H1 (cell line): ENCODE results near the gene SP7. TPM values are rescaled to one million over a fixed set of nuclear protein-coding genes. Genes with fewer than 3 reads are reported as not detected.
A peak's percentile ranks its signal among the peaks of the same experiment; 100 is the strongest.

Experiments used
- CTCF ChIA-PET: fragments of 300-600 bp; sonication (Branson Sonifier 250); formaldehyde crosslinking; loops from one replicate; lab custom pipeline; 2021; ENCODE audit not compliant: partially characterized antibody; lab: Charles Lee
- POLR2A ChIA-PET: fragments of 300-600 bp; sonication (Branson Sonifier 250); formaldehyde crosslinking; loops from one replicate; lab custom pipeline; 2021; ENCODE audit warnings: inconsistent platforms; ENCODE audit not compliant: partially characterized antibody; lab: Charles Lee
- DNase-seq, 2 experiments: peaks; one replicate each; pipeline versions ENCODE4 v3.0.0 to v3.0.0-alpha.2; 2010 to 2022; ENCODE audit warnings: low spot score in 2 of 2, low read depth in 1 of 2, mixed read lengths in 1 of 2
- FAIRE-seq: peaks from 2 replicates; lab custom pipeline; 2011; peaks lifted over from hg19 to GRCh38; lab: Jason Lieb, UNC
- H2AFZ ChIP-seq: 2 replicates; pipeline ENCODE4 v1.8.1; 2012; ENCODE audit warnings: low read length, inconsistent platforms
- H2AK5ac ChIP-seq: 2 replicates; pipeline ENCODE4 v1.6.1; 2013; ENCODE audit warnings: low read depth, low read length
- H2BK120ac ChIP-seq: replicated peaks from 2 replicates; pipeline ENCODE3; 2013; ENCODE audit warnings: low read depth, low read length, inconsistent platforms
- H2BK12ac ChIP-seq: 2 replicates; pipeline ENCODE4 v1.6.1; 2013; ENCODE audit warnings: low read depth, low read length
- H2BK15ac ChIP-seq: 2 replicates; pipeline ENCODE4 v1.6.1; 2013; ENCODE audit warnings: low read length
- H2BK20ac ChIP-seq: 2 replicates; pipeline ENCODE4 v1.6.1; 2013; ENCODE audit warnings: low read length
- H2BK5ac ChIP-seq: 2 replicates; pipeline ENCODE4 v1.6.1; 2013; ENCODE audit warnings: low read depth, low read length
- H3K14ac ChIP-seq: 2 replicates; pipeline ENCODE4 v1.6.1; 2013; ENCODE audit warnings: inconsistent platforms; ENCODE audit not compliant: insufficient read length
- H3K18ac ChIP-seq: 2 replicates; pipeline ENCODE4 v1.6.1; 2013; ENCODE audit warnings: low read length; ENCODE audit errors: extremely low read depth
- H3K23ac ChIP-seq: 2 replicates; pipeline ENCODE4 v1.6.1; 2013; ENCODE audit warnings: inconsistent platforms; ENCODE audit not compliant: insufficient read length
- H3K23me2 ChIP-seq: 2 replicates; pipeline ENCODE4 v1.6.1; 2013; ENCODE audit warnings: low read depth, low read length
- H3K27ac ChIP-seq: 2 replicates; pipeline ENCODE4 v1.6.1; 2011; ENCODE audit warnings: low read depth, low read length, inconsistent platforms
- H3K27me3 ChIP-seq, 4 experiments: replicated peaks in 1 of 4; 1 replicate in 1 of 4; 2 replicates in 3 of 4; pipeline versions ENCODE4 v1.6.1 to v1.8.1; 2011 to 2013; ENCODE audit warnings: low read length in 3 of 4, mild to moderate bottlenecking in 3 of 4, inconsistent platforms in 2 of 4, mixed read lengths in 2 of 4, moderate library complexity in 1 of 4; ENCODE audit not compliant: control insufficient read depth in 3 of 4, insufficient read depth in 3 of 4; ENCODE audit errors: extremely low read depth in 1 of 4
- H3K36me3 ChIP-seq, 4 experiments: 2 replicates each; pipeline versions ENCODE4 v1.6.1 to v1.8.1; 2011 to 2013; ENCODE audit warnings: mild to moderate bottlenecking in 4 of 4, low read length in 3 of 4, moderate library complexity in 2 of 4, control low read depth in 1 of 4, inconsistent platforms in 1 of 4; ENCODE audit not compliant: insufficient read depth in 4 of 4, control insufficient read depth in 2 of 4
- H3K4ac ChIP-seq: replicated peaks from 2 replicates; pipeline ENCODE3; 2013; ENCODE audit warnings: low read length, low read depth, mixed read lengths, inconsistent platforms; ENCODE audit not compliant: insufficient read length
- H3K4me1 ChIP-seq, 4 experiments: replicated peaks in 1 of 4; 1 replicate in 1 of 4; 2 replicates in 3 of 4; pipeline versions ENCODE4 v1.6.1 to v1.8.1; 2011 to 2013; ENCODE audit warnings: low read length in 3 of 4, inconsistent platforms in 2 of 4, mixed read lengths in 1 of 4; ENCODE audit not compliant: insufficient read depth in 4 of 4, control insufficient read depth in 3 of 4
- H3K4me2 ChIP-seq, 2 experiments: 2 replicates each; pipeline versions ENCODE4 v1.6.1 to v1.8.1; 2011 to 2013; ENCODE audit warnings: low read depth in 2 of 2, low read length in 2 of 2, control low read depth in 1 of 2, inconsistent platforms in 1 of 2, mild to moderate bottlenecking in 1 of 2; ENCODE audit not compliant: insufficient read depth in 1 of 2
- H3K4me3 ChIP-seq, 4 experiments: fragments of 200-600, 300-600 bp in 1 of 4; sonication (generic), shearing (Covaris generic), sonication (Bioruptor Twin) in 1 of 4; 2 replicates each; pipeline versions ENCODE4 v1.5.1 to v1.8.1; 2011 to 2016; ENCODE audit warnings: low read length in 4 of 4, low read depth in 3 of 4, control low read depth in 2 of 4, inconsistent platforms in 2 of 4, mild to moderate bottlenecking in 2 of 4, mixed read lengths in 1 of 4, moderate library complexity in 1 of 4; ENCODE audit not compliant: insufficient read depth in 2 of 4; ENCODE audit errors: extremely low read depth in 1 of 4
- H3K56ac ChIP-seq: replicated peaks from 2 replicates; pipeline ENCODE3; 2013; ENCODE audit warnings: low read depth, mild to moderate bottlenecking, mixed read lengths, low read length, inconsistent platforms; ENCODE audit not compliant: insufficient read length
- H3K79me1 ChIP-seq: 2 replicates; pipeline ENCODE4 v1.6.1; 2013; ENCODE audit warnings: low read depth, low read length, control low read depth
- H3K79me2 ChIP-seq, 2 experiments: 2 replicates each; pipeline versions ENCODE4 v1.6.1 to v1.8.1; 2012 to 2013; ENCODE audit warnings: low read length in 2 of 2, mild to moderate bottlenecking in 2 of 2, inconsistent platforms in 1 of 2; ENCODE audit not compliant: insufficient read depth in 2 of 2, control insufficient read depth in 1 of 2
- H3K9ac ChIP-seq, 4 experiments: replicated peaks in 1 of 4; 1 replicate in 1 of 4; 2 replicates in 3 of 4; pipeline versions ENCODE4 v1.6.1 to v1.8.1; 2011 to 2013; ENCODE audit warnings: low read depth in 3 of 4, low read length in 3 of 4, control low read depth in 2 of 4, mild to moderate bottlenecking in 2 of 4, moderate library complexity in 2 of 4, inconsistent platforms in 1 of 4; ENCODE audit errors: extremely low read depth in 1 of 4
- H3K9me3 ChIP-seq, 2 experiments: 2 replicates each; pipeline versions ENCODE4 v1.6.1 to v1.8.1; 2012 to 2013; ENCODE audit warnings: mild to moderate bottlenecking in 2 of 2, moderate library complexity in 2 of 2, control low read depth in 1 of 2, inconsistent platforms in 1 of 2, low read depth in 1 of 2, low read length in 1 of 2, mixed read lengths in 1 of 2; ENCODE audit not compliant: insufficient read depth in 2 of 2
- H4K20me1 ChIP-seq, 2 experiments: replicated peaks in 1 of 2; 2 replicates each; pipeline versions ENCODE3 to v1.8.1; 2011 to 2013; ENCODE audit warnings: inconsistent platforms in 2 of 2, low read length in 2 of 2, mild to moderate bottlenecking in 1 of 2; ENCODE audit not compliant: insufficient read depth in 2 of 2, control insufficient read depth in 1 of 2
- H4K5ac ChIP-seq: 2 replicates; pipeline ENCODE4 v1.6.1; 2013; ENCODE audit warnings: low read length, low read depth, mixed read lengths, inconsistent platforms; ENCODE audit not compliant: insufficient read length
- H4K8ac ChIP-seq: 2 replicates; pipeline ENCODE4 v1.8.0; 2013; ENCODE audit warnings: mild to moderate bottlenecking, moderate library complexity, low read length, inconsistent platforms; ENCODE audit not compliant: insufficient read depth; ENCODE audit errors: extremely low read depth
- H4K91ac ChIP-seq: replicated peaks from 2 replicates; pipeline ENCODE3; 2013; ENCODE audit warnings: low read length, mixed read lengths, inconsistent platforms; ENCODE audit not compliant: insufficient read length
- HDAC2 ChIP-seq, 2 experiments: fragments of 300-600 bp in 1 of 2; sonication (generic) in 1 of 2; IDR thresholded peaks; 2 replicates each; pipeline ENCODE4 v1.6.1; 2011 to 2012; ENCODE audit warnings: low read depth in 2 of 2, low read length in 2 of 2, mild to moderate bottlenecking in 2 of 2, moderate library complexity in 2 of 2, borderline replicate concordance in 1 of 2, inconsistent platforms in 1 of 2
- JUND ChIP-seq: IDR thresholded peaks from 2 replicates; pipeline ENCODE4 v1.6.1; 2011; ENCODE audit warnings: mild to moderate bottlenecking, improper control_type of control experiment, low read length
- KDM1A ChIP-seq: fragments of 200-600, 300-600 bp; sonication (generic); IDR thresholded peaks from 2 replicates; pipeline ENCODE4 v1.7.1; 2016; ENCODE audit warnings: mild to moderate bottlenecking, low read length, borderline replicate concordance
- POLR2AphosphoS5 ChIP-seq: IDR thresholded peaks from 2 replicates; pipeline ENCODE4 v1.6.1; 2011; ENCODE audit warnings: low read depth, low read length
- RAD21 ChIP-seq, 2 experiments: IDR thresholded peaks in 1 of 2; conservative IDR thresholded peaks in 1 of 2; 2 replicates each; pipeline ENCODE4 v1.6.1; 2011; ENCODE audit warnings: low read depth in 2 of 2, low read length in 2 of 2, improper control_type of control experiment in 1 of 2, inconsistent platforms in 1 of 2, mild to moderate bottlenecking in 1 of 2, moderate library complexity in 1 of 2
- RNF2 ChIP-seq: fragments of 200-900, 300-1000 bp; sonication (generic); IDR thresholded peaks from 2 replicates; pipeline ENCODE4 v1.7.1; 2016; ENCODE audit warnings: borderline replicate concordance, low read depth, mild to moderate bottlenecking, antibody characterized with exemption, low read length; ENCODE audit not compliant: poor library complexity, severe bottlenecking; ENCODE audit errors: missing control alignments
- SRF ChIP-seq: IDR thresholded peaks from 2 replicates; pipeline ENCODE4 v1.6.1; 2011; ENCODE audit warnings: mild to moderate bottlenecking, low read depth, low read length, moderate library complexity
- TAF1 ChIP-seq: IDR thresholded peaks from 2 replicates; pipeline ENCODE4 v1.6.1; 2011; ENCODE audit warnings: mild to moderate bottlenecking, low read depth, low read length
- whole genome bisulfite sequencing, 2 experiments: shearing (Covaris generic) in 1 of 2; methylation state at CpG; one replicate each; pipeline versions ENCODE4 v1.1.6 to v1.1.7; 2013 to 2015; ENCODE audit warnings: low lambda C conversion rate in 2 of 2, mixed read lengths in 2 of 2, inconsistent platforms in 1 of 2, low coverage in 1 of 2, missing lambda C conversion rate in 1 of 2; ENCODE audit not compliant: insufficient replicate concordance in 2 of 2, insufficient coverage in 1 of 2, insufficient read length in 1 of 2; ENCODE audit errors: extremely low coverage in 1 of 2, missing lambda C conversion rate in 1 of 2; 5-methylcytosine and 5-hydroxymethylcytosine counted together
- polyA plus RNA-seq, 7 experiments: library from polyadenylated mRNA; depleted of rRNA in 3 of 7; stranded (reverse) in 5 of 7; unstranded in 2 of 7; fragments of >200 nt in 5 of 7; fragments of 200-250 nt in 2 of 7; gene quantifications; 1 replicate in 5 of 7; 2 replicates in 1 of 7; 4 replicates in 1 of 7; pipeline versions ENCODE4 v1.2.1 to v1.2.3, GENCODE V29; 2011 to 2013; ENCODE audit warnings: missing spikeins in 2 of 7, mixed read lengths in 2 of 7
- total RNA-seq: library from RNA; stranded (reverse); fragmentation: NEBNext Ultra II Directional; extraction: Animal tissue kit (Norgen Biotek cat#: 25700); gene quantifications from 2 replicates; pipeline ENCODE4 v1.2.1, GENCODE V29; 2021
- TF ChIP-seq, protein P1 (sequence below): IDR thresholded peaks from 2 replicates; pipeline ENCODE4 v1.6.1; 2012; ENCODE audit warnings: inconsistent platforms

Gene SP7
- total and polyA plus RNA-seq, 2 of the 8 experiments (the other 6 are each of a cell fraction or from before 2014, with no cell fraction given) = 0.12 to 0.13 TPM

DNA sequence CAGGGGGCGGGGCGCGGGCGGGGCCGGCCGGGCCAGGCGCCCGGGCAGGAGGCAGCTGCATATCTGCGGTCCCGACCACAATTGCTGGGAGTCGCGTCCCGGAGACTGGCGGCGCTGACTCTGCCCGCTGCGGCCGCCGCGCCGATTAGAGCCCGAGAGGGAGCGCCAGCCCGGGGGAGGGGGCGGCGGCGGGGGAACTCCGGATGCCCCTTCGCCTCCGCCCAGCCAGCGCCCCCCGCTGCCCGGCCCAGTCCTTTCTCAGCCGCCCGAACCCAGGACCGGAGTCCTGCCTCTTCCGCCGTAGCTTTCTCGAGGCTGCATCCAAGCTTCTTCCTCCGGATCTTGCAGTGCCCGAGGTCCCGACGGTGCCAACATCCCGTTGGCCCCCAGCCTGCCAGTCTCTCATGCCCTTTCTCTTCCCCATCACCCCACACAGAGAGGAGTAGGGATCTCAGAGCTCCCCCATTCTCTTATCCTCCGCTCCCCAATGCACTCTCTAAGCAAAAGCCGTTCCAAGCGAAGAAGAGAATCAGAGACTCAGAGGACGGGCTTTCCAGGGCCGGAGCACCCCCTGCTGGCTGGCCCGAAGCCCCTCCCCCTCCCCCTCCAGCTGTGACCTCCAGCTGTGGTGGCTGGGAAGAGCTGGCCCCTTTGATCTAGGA lies 8.8 kb upstream of the SP7 start:
- Histone ChIP-seq H2AFZ (peak overlapping the region; percentile 85; the same call in 1 of the 2 replicates), H3K4me3 (peak overlapping the region; percentile 37 to 80 (median 72)), H2AK5ac (no peak overlapping the region), H3K56ac (no peak overlapping the region), H3K23ac (no peak overlapping the region), H3K4me1 (peaks cover 0 to 15% (median 8%) of the 10 kb centered on the region in 4 experiments; a peak in 5 of 7 replicates), H2BK12ac (0 out of 2 replicates have a peak overlapping the region, but pooled peaks have one; percentile 75), H3K4me2 (peak overlapping the region; percentile 34 to 96), H2BK15ac (peak overlapping the region; percentile 72; the same call in 1 of the 2 replicates), H3K27ac (no peak overlapping the region), H3K36me3 (no peaks in the 10 kb centered on the region), H4K5ac (peak overlapping the region; percentile 75), H3K14ac (no peak overlapping the region), H3K27me3 (peaks cover 3 to 13% (median 8%) of the 10 kb centered on the region in 4 experiments; a peak in 4 of 7 replicates), H4K91ac (peak overlapping the region; percentile 82), H3K79me2 (no peaks in the 10 kb centered on the region), H4K20me1 (no peaks in the 10 kb centered on the region), H2BK120ac (peak overlapping the region; percentile 66), H3K23me2 (peaks cover 3% of the 10 kb centered on the region; the same call in 1 of the 2 replicates), H2BK20ac (peak overlapping the region; percentile 80; the same call in 1 of the 2 replicates), H3K9me3 (no peaks in the 10 kb centered on the region), H4K8ac (peak overlapping the region; percentile 62), H3K4ac (peak overlapping the region; percentile 87), H3K18ac (peak overlapping the region; percentile 83), H3K79me1 (no peaks in the 10 kb centered on the region), H2BK5ac (peak overlapping the region; percentile 75; the same call in 1 of the 2 replicates), H3K9ac (peak overlapping the region in 2 of 4 experiments; percentile 6 to 20; a peak in 3 of 7 replicates)
- CTCF ChIA-PET = interaction anchor here (0.6 to 21.3 kb wide), 21 partner anchors 12 to 164 kb away, joined by 3 to 381 read pairs (median 4); partner anchors contain the start of genes AAAS, AMHR2, PFDN5 and SP1
- FAIRE-seq = no peak
- POLR2A ChIA-PET = interaction anchor here (0.6 to 3.6 kb wide), 26 partner anchors 10 to 166 kb away, joined by 3 to 19 read pairs (median 4); partner anchors contain the start of genes AAAS, PFDN5, PRR13 and SP1
- WGBS, 2 experiments = 3% methylated on average over 16 of the region's 50 CpGs; no CpG with 5 or more reads in 1 of the 2 experiments
- DNase-seq = peak in 1 of 2 experiments; percentile 78
- TF ChIP-seq, protein P1, sequence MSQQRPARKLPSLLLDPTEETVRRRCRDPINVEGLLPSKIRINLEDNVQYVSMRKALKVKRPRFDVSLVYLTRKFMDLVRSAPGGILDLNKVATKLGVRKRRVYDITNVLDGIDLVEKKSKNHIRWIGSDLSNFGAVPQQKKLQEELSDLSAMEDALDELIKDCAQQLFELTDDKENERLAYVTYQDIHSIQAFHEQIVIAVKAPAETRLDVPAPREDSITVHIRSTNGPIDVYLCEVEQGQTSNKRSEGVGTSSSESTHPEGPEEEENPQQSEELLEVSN = no peak
- TF ChIP-seq TAF1 = peak; percentile 52; the same call in 1 of the 2 replicates
- peak in 1 of 2 experiments; percentile 35; a peak in 2 of 4 replicates for TF ChIP-seq RAD21 (IDR thresholded peaks at IDR 0.05 in 1 of 2, conservative IDR thresholded peaks at IDR 0.05 in 1 of 2; ENCODE audit: low read depth in 2 of 2, low read length in 2 of 2)
- TF ChIP-seq JUND = no peak
- TF ChIP-seq KDM1A = peak; percentile 96
- TF ChIP-seq RNF2 = no peak
- no peak for TF ChIP-seq SRF
- TF ChIP-seq HDAC2 (IDR thresholded peaks at IDR 0.05; ENCODE audit: borderline replicate concordance in 1 of 2, low read depth in 2 of 2, low read length in 2 of 2) = 0 out of 4 replicates have a peak, but pooled peaks of 1 of the 2 experiments have one; percentile 24
- TF ChIP-seq POLR2AphosphoS5 = no peak
